Upper lobe of left lung (tissue), 6 donors: ENCODE results near the gene FOXN3. TPM values are rescaled to one million over a fixed set of nuclear protein-coding genes. Genes with fewer than 3 reads are reported as not detected.
A peak's percentile ranks its signal among the peaks of the same experiment; 100 is the strongest.

Experiments
- ATAC-seq, 2 donors: fragments of 200-7000 bp; cut with Tn5 transposase; one replicate each; pipeline ENCODE4 v1.9.1; 2022; ENCODE audit warnings: mild to moderate bottlenecking in 2 of 2, moderate library complexity in 2 of 2; ENCODE audit not compliant: low FRiP score in 2 of 2
- DNase-seq, 2 donors: peaks; one replicate each; pipeline ENCODE4 v3.0.0-alpha.2; 2019 to 2020
- H3K27ac ChIP-seq, 4 donors: fragments of 200-600 bp; sonication (generic); one replicate each; pipeline ENCODE4 v1.5.1; 2016 to 2019
- H3K27me3 ChIP-seq, 4 donors: fragments of 200-600 bp; sonication (generic); one replicate each; pipeline ENCODE4 v1.5.1; 2017 to 2019
- H3K36me3 ChIP-seq, 4 donors: fragments of 200-600 bp; sonication (generic); one replicate each; pipeline ENCODE4 v1.5.1; 2016 to 2019
- H3K4me1 ChIP-seq, 4 donors: fragments of 200-600 bp; sonication (generic); one replicate each; pipeline ENCODE4 v1.5.1; 2018 to 2019
- H3K4me3 ChIP-seq, 4 donors: fragments of 200-600 bp; sonication (generic); one replicate each; pipeline ENCODE4 v1.5.1; 2017 to 2019; ENCODE audit warnings: mild to moderate bottlenecking in 2 of 4, moderate library complexity in 1 of 4
- H3K9me3 ChIP-seq, 4 donors: fragments of 200-600 bp; sonication (generic); one replicate each; pipeline ENCODE4 v1.5.1; 2018 to 2019
- CTCF ChIP-seq, 6 experiments: fragments of 450-650 bp in 4 of 6; fragments of 200-600 bp in 2 of 6; sonication (generic) in 2 of 6; IDR thresholded peaks; one replicate each; pipeline ENCODE4 v1.5.1; 2016 to 2019; ENCODE audit warnings: antibody characterized with exemption in 6 of 6
- EP300 ChIP-seq, 4 donors: sonication (generic); formaldehyde crosslinking; IDR thresholded peaks; one replicate each; pipeline ENCODE4 v1.5.1; 2017; ENCODE audit warnings: antibody characterized with exemption in 4 of 4, control low read depth in 2 of 4
- POLR2A ChIP-seq, 4 donors: fragments of 450-650 bp; IDR thresholded peaks; one replicate each; pipeline ENCODE4 v1.5.1; 2016 to 2017; ENCODE audit warnings: antibody characterized with exemption in 4 of 4, mild to moderate bottlenecking in 2 of 4
- POLR2AphosphoS5 ChIP-seq, 2 donors: sonication (generic); formaldehyde crosslinking; IDR thresholded peaks; one replicate each; pipeline ENCODE4 v1.5.1; 2017; ENCODE audit warnings: antibody characterized with exemption in 2 of 2
- WGBS, 2 donors: methylation state at CpG; one replicate each; pipeline ENCODE4 v1.1.5; 2017 to 2018; 5-methylcytosine and 5-hydroxymethylcytosine counted together
- total RNA-seq, 6 donors: library from RNA; depleted of rRNA in 4 of 6; stranded (reverse); fragments of >200 nt in 4 of 6; gene quantifications; one replicate each; pipeline versions ENCODE4 v1.1.0 to v1.2.1, GENCODE V29; 2016 to 2021
- donor health status: DM: no; HTN: no; CAD: no; lungs with moderate emphysema.
- donor health status: DM: no; HTN: yes; CAD: no; lungs with severe emphysema.

Gene FOXN3
- total RNA-seq, 6 donors from 2014 or later: 63.4 to 115 (median 77.2) TPM

DNA sequence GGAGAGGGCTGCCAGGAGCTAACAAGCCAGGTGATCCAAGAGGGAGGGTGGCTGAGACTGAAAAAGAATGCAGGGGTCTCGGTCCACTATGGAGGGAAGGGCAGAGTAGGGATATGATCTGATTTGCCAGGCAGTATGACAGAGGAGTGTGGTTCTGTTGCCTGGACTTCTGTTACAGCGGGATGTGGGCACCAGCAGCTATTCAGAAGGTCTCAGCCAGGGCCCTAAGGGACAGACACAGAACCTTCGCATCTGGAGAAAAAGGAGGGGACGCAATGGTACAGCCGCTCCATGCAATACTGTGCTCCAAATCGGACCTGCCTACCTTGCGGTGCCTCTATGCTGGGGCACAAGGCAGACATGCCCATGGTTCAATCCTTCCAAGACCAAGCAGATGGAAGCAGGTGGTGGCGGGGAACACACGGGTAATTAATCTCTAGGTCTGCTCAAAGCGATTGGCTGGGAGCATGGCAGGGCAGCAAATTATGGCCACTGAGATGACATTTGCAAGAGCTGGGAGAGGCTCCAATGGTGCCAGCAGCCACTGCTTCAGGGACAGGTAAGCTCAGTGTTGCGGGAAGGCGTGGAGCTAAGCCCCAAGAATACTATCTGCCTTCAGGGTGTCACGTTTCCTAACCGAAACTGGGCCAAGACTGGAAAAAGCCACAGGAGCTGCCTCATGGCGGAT is 185.5 kb downstream of the FOXN3 start:
- ATAC-seq (no peak), DNase-seq (no peak)
- Histone ChIP-seq H3K27ac (no peak overlapping the region), H3K27me3 (no peaks in the 10 kb centered on the region), H3K4me3 (no peak overlapping the region), H3K9me3 (no peaks in the 10 kb centered on the region), H3K36me3 (no peaks in the 10 kb centered on the region), H3K4me1 (peaks cover 3 to 13% (median 6%) of the 10 kb centered on the region in 4 donors)
- TF ChIP-seq POLR2A (IDR thresholded peaks at IDR 0.05) (no peak), CTCF (IDR thresholded peaks at IDR 0.05) (no peak), POLR2AphosphoS5 (IDR thresholded peaks at IDR 0.05) (no peak), EP300 (IDR thresholded peaks at IDR 0.05) (no peak)
- WGBS, 2 donors: 94 to 96% methylated on average over 13 to 15 of the region's 15 CpGs

DNA sequence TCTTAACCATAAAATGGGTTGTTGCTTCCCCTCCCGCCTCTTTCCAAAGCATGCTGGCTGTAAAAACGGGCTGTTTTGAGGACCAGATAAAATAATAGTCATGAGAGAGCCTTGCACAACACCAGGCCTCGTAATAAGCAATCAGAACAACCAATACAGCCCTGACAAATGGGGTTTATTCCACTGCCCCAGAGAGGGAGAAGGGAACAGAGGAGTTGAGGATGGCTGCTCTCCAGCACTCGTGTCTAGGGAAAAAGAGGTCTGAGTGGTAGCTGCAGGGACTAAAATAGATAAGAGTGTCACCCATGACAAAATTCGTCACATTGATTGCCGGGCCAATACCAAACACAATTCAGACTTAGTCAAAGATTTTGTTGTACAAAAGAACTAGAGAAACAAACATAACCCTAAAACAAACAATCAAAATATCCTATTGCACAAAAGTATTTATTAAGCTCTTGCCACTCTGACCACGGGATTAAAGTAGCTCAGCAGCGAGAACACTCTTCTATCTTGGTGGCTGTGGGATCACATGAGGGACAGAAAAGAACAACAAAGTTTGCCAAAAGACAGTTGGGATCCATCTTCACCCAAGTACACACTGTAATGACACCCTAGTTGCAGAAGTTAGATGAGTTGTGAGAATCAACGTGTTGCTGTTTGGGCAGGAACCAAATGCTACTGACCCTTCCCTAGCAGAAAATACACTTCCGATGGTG is 188.0 kb downstream of the FOXN3 start:
- no peak for TF ChIP-seq POLR2AphosphoS5 (IDR thresholded peaks at IDR 0.05)
- TF ChIP-seq CTCF (IDR thresholded peaks at IDR 0.05): no peak
- no peak for TF ChIP-seq POLR2A (IDR thresholded peaks at IDR 0.05)
- no peak for TF ChIP-seq EP300 (IDR thresholded peaks at IDR 0.05)
- ATAC-seq (no peak), DNase-seq (no peak)
- H3K27me3 ChIP-seq: no peaks in the 10 kb centered on the region
- H3K4me3 ChIP-seq: no peak overlapping the region
- no peaks in the 10 kb centered on the region for H3K36me3 ChIP-seq
- peaks cover 3 to 18% (median 6%) of the 10 kb centered on the region in 4 donors for H3K4me1 ChIP-seq
- no peaks in the 10 kb centered on the region for H3K9me3 ChIP-seq
- H3K27ac ChIP-seq: no peak overlapping the region
- WGBS, 2 donors: 63 to 66% methylated on average over 10 of the region's 10 CpGs

DNA sequence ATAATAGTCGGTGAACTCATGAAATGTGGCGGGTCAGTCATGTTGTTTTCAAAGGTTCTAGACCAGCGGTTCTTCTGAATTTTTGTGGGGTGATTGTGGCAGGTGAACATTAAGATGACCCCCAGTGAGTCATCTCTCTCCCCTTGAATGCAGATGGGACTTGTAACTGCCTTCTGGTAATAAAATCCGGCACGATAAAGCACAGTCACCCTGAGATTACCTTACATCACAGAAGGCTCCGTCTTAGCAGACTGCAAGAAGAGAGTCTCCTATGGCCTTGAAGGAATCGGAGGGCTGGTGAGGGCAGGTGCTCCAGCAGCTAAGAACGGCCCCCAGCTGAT is 189.6 kb downstream of the FOXN3 start:
- H3K27me3 ChIP-seq: no peaks in the 10 kb centered on the region
- TF ChIP-seq POLR2A (IDR thresholded peaks at IDR 0.05) (no peak), CTCF (IDR thresholded peaks at IDR 0.05) (no peak), EP300 (IDR thresholded peaks at IDR 0.05) (no peak), POLR2AphosphoS5 (IDR thresholded peaks at IDR 0.05) (no peak)
- H3K4me1 ChIP-seq: peaks cover 3 to 18% (median 6%) of the 10 kb centered on the region in 4 donors
- no peaks in the 10 kb centered on the region for H3K9me3 ChIP-seq
- 92 to 93% methylated on average over 7 to 8 of the region's 8 CpGs for WGBS, 2 donors
- H3K4me3 ChIP-seq: no peak overlapping the region
- no peak for DNase-seq
- no peak overlapping the region for H3K27ac ChIP-seq
- ATAC-seq: no peak
- H3K36me3 ChIP-seq: no peaks in the 10 kb centered on the region

GRCh38 chr14:89226801-89227495 is 190.1 kb downstream of the FOXN3 start:
- H3K36me3 ChIP-seq: no peaks in the 10 kb centered on the region
- no peak overlapping the region for H3K27ac ChIP-seq
- DNase-seq (no peak), ATAC-seq (peak in 1 of 2 donors; percentile 30)
- peaks cover 3 to 18% (median 6%) of the 10 kb centered on the region in 4 donors for H3K4me1 ChIP-seq
- TF ChIP-seq EP300 (IDR thresholded peaks at IDR 0.05) (no peak), CTCF (IDR thresholded peaks at IDR 0.05) (no peak), POLR2AphosphoS5 (IDR thresholded peaks at IDR 0.05) (no peak), POLR2A (IDR thresholded peaks at IDR 0.05) (no peak)
- H3K27me3 ChIP-seq: no peaks in the 10 kb centered on the region
- H3K4me3 ChIP-seq: no peak overlapping the region
- H3K9me3 ChIP-seq: no peaks in the 10 kb centered on the region
- WGBS, 2 donors: 79 to 82% methylated on average over 8 of the region's 8 CpGs
